HepG2 (cell line): Measurements from ENCODE around the gene SLC2A5. TPM values are rescaled to one million over a fixed set of nuclear protein-coding genes. Genes with fewer than 3 reads are reported as not detected.

ENCODE experiments used
- GLMP ChIP-seq: sonication (generic); formaldehyde crosslinking; IDR thresholded peaks from 2 replicates; pipeline ENCODE4 v1.9.0; 2021; ENCODE audit warnings: missing genetic modification reagents, mild to moderate bottlenecking, borderline replicate concordance
- HBP1 ChIP-seq: IDR thresholded peaks from 2 replicates; pipeline ENCODE4 v1.6.1; 2016; ENCODE audit warnings: low read depth, control low read depth
- HIC2 ChIP-seq: sonication (generic); formaldehyde crosslinking; IDR thresholded peaks from 2 replicates; pipeline ENCODE4 v1.9.0; 2022; ENCODE audit warnings: low read depth, missing genetic modification reagents
- PRPF4 ChIP-seq: fragments of 200-400 bp; formaldehyde crosslinking; IDR thresholded peaks from 2 replicates; pipeline ENCODE4 v1.6.1; 2016; ENCODE audit warnings: low read length, low read depth; ENCODE audit not compliant: poor library complexity, severe bottlenecking
- RCOR2 ChIP-seq: IDR thresholded peaks from 2 replicates; pipeline ENCODE4 v1.6.1; 2016; ENCODE audit warnings: missing biosample characterization, missing genetic modification reagents
- RNF2 ChIP-seq: fragments of 450-650 bp; conservative IDR thresholded peaks from 2 replicates; pipeline ENCODE4 v1.6.1; 2016; ENCODE audit warnings: low read depth
- SP2 ChIP-seq: sonication (generic); formaldehyde crosslinking; IDR thresholded peaks from 2 replicates; pipeline ENCODE4 v1.5.1; 2020; ENCODE audit warnings: mild to moderate bottlenecking, missing genetic modification reagents
- TCF7L2 ChIP-seq: IDR thresholded peaks from 2 replicates; pipeline ENCODE4 v1.6.1; 2011; ENCODE audit warnings: mild to moderate bottlenecking, low read depth, low read length, moderate library complexity
- TEAD3 ChIP-seq: optimal IDR thresholded peaks from 2 replicates; pipeline ENCODE3; 2016; ENCODE audit warnings: borderline replicate concordance
- U2AF1 ChIP-seq: fragments of 200-400 bp; formaldehyde crosslinking; optimal IDR thresholded peaks from 2 replicates; pipeline ENCODE3; 2017; ENCODE audit warnings: mild to moderate bottlenecking, low read depth, low read length
- ZBTB37 ChIP-seq: sonication (generic); formaldehyde crosslinking; IDR thresholded peaks from 2 replicates; pipeline ENCODE4 v1.4.0; 2020; ENCODE audit warnings: mild to moderate bottlenecking, missing genetic modification reagents
- ZNF143 ChIP-seq: sonication (generic); formaldehyde crosslinking; IDR thresholded peaks from 2 replicates; pipeline ENCODE4 v1.4.0; 2020; ENCODE audit warnings: missing genetic modification reagents
- ZNF451 ChIP-seq: sonication (generic); formaldehyde crosslinking; IDR thresholded peaks from 2 replicates; pipeline ENCODE4 v1.5.0; 2020; ENCODE audit warnings: mild to moderate bottlenecking, missing genetic modification reagents
- ZNF567 ChIP-seq: sonication (generic); formaldehyde crosslinking; IDR thresholded peaks from 2 replicates; pipeline ENCODE4 v1.8.1; 2023; ENCODE audit warnings: mild to moderate bottlenecking, missing genetic modification reagents, borderline replicate concordance
- ZNF607 ChIP-seq: sonication (generic); formaldehyde crosslinking; IDR thresholded peaks from 2 replicates; pipeline ENCODE4 v1.5.1; 2020; ENCODE audit warnings: missing genetic modification reagents, mild to moderate bottlenecking, borderline replicate concordance
- ZNF687 ChIP-seq: sonication (generic); formaldehyde crosslinking; IDR thresholded peaks from 2 replicates; pipeline ENCODE4 v1.5.1; 2020; ENCODE audit warnings: mild to moderate bottlenecking, missing genetic modification reagents, moderate library complexity
- ZSCAN31 ChIP-seq: sonication (generic); formaldehyde crosslinking; IDR thresholded peaks from 2 replicates; pipeline ENCODE4 v1.5.0; 2020; ENCODE audit warnings: low read depth, mild to moderate bottlenecking, missing genetic modification reagents
- polyA plus RNA-seq, 8 experiments: library from polyadenylated mRNA; depleted of rRNA in 3 of 8; stranded (reverse) in 7 of 8; unstranded in 1 of 8; fragments of >200 nt; fragmentation: Illumina TruSeq in 4 of 8; extraction: Trizol in 4 of 8; gene quantifications; 2 replicates each; pipeline versions ENCODE4 v1.2.1 to v1.2.3, GENCODE V29; 2011 to 2016; ENCODE audit warnings: low read depth in 4 of 8, missing spikeins in 1 of 8, mixed read lengths in 1 of 8; ENCODE audit not compliant: insufficient read depth in 1 of 8
- total RNA-seq, 5 experiments: library from RNA; depleted of rRNA; stranded (reverse); fragments of >200 nt; fragmentation: Illumina TruSeq; extraction: Trizol; gene quantifications; 2 replicates each; pipeline ENCODE4 v1.2.3, GENCODE V29; 2016; ENCODE audit warnings: low read depth in 1 of 5

SLC2A5 gene
- total and polyA plus RNA-seq, 2 of the 13 experiments (the other 11 are each of a cell fraction or from before 2014, with no cell fraction given) = 0.04 to 0.54 TPM

- TF ChIP-seq RNF2 (0 out of 2 replicates have a peak, but pooled peaks have one; percentile 1), ZNF567 (CRISPR knock-in tag) (no peak), HIC2 (peak; percentile 65; the same call in 1 of the 2 replicates), HBP1 (no peak), TEAD3 (peak; percentile 72), U2AF1 (no peak), PRPF4 (no peak), GLMP (CRISPR knock-in tag) (no peak), ZSCAN31 (CRISPR knock-in tag) (peak; percentile 62; the same call in 1 of the 2 replicates), ZNF607 (CRISPR knock-in tag) (peak; percentile 67; the same call in 1 of the 2 replicates), TCF7L2 (no peak), RCOR2 (CRISPR knock-in tag) (peak; percentile 86), ZNF451 (CRISPR knock-in tag) (peak; percentile 44; the same call in 1 of the 2 replicates), ZBTB37 (CRISPR knock-in tag) (no peak), ZNF687 (CRISPR knock-in tag) (peak; percentile 95), ZNF143 (no peak), SP2 (no peak)
Measured at GRCh38 chr1:9112961-9113880, 43.8 kb upstream of the SLC2A5 start (continued).
